Adipose tissue (tissue), 3 donors: ENCODE measurements around the gene ATP9B. TPM values are rescaled to one million over a fixed set of nuclear protein-coding genes. Genes with fewer than 3 reads are reported as not detected.
"Not testable (repeated sequence)": the region's sequence is repeated elsewhere in the genome, so short reads cannot be mapped to it uniquely, and the experiment has no call there.

Experiments
- H3K27ac ChIP-seq: one replicate; pipeline ENCODE4 v1.5.1; 2013; ENCODE audit warnings: low read depth, low read length
- WGBS, 3 donors: extraction: QIAGEN DNeasy Blood & Tissue Kit; methylation state at CpG; one replicate each; pipeline ENCODE4 v1.1.7; 2013; 5-methylcytosine and 5-hydroxymethylcytosine counted together
- polyA plus RNA-seq, 3 donors: library from polyadenylated mRNA; stranded (reverse); fragments of 200-250 nt; gene quantifications; one replicate each; pipeline ENCODE4 v1.2.3, GENCODE V29; 2013
- donor health status: healthy with polysubstance abuse.
- donor health status: Bipolar disorder and iron deficiency.
- donor health status: healthy.

The ATP9B gene
- polyA plus RNA-seq, 3 donors = 7.3 to 13.5 (median 9.3) TPM

- no peak overlapping the region for H3K27ac ChIP-seq
- 90 to 93% (median 92%) methylated on average over 9 of the region's 9 CpGs for WGBS, 3 donors
These were observed 179.4 kb downstream of the ATP9B start for GRCh38 chr18:79248495-79249060.

- 91 to 92% (median 91%) methylated on average over 12 of the region's 12 CpGs for WGBS, 3 donors
- H3K27ac ChIP-seq = no peak overlapping the region
These were observed 181.2 kb downstream of the ATP9B start for GRCh38 chr18:79250301-79250981.

GRCh38 chr18:79251021-79251420, 181.8 kb downstream of the ATP9B start:
- H3K27ac ChIP-seq = no peak overlapping the region
- 85 to 86% (median 86%) methylated on average over 9 of the region's 9 CpGs for WGBS, 3 donors

DNA sequence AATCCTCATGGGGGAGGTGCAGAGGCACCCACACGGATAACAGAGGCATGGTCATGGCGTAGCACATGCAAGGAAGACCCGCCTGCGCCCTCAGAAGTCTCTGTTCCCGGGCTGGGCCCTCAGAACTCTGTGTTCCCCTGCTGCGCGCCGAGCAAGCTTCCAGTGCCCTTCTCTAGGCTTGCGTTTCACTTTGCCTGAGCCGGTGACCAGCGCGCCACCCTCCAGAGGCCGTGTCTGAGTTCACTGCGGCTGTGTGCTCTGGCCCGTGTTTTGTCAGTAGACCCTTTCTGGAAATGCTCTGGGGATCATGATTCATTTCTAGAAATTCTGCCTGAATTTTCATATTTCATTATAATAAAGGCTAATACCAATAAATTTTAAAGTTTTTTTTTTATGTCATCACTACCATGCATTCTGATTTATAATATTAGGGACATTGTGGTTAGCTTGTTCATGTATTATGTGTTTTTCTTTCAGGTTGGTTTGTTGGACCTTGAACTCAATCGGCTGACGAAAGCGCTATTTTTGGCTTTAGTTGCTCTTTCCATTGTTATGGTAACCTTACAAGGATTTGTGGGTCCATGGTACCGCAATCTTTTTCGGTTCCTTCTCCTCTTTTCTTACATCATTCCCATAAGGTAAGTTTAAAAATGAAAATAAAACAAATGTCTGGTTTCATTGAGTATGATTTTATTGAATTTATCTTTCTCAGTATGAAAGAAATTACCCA, 183.9 kb downstream of the ATP9B start:
- 91 to 96% (median 96%) methylated on average over 20 of the region's 20 CpGs for WGBS, 3 donors
- no peak overlapping the region for H3K27ac ChIP-seq

DNA sequence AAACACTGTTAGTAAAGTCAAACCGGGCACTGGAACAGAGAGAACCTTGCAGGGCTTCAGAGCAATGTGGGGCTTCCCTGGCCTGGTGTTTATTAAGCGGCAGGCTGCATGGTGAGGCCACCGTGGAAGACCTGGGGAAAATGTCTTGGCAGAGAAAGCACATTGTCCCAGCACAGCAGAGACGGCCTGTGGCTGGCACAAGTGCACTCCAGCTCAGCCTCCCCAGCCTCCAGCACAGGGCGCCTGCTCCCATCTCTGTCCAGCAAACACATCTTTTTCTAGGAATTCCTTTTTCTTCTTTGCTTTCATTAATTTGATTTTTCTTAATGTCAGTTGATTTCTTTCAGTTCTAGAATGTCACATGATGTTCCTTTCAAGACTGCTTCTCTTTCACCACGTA, 188.3 kb downstream of the ATP9B start:
- WGBS, 3 donors = 78 to 86% (median 85%) methylated on average over 6 of the region's 6 CpGs
- H3K27ac ChIP-seq = no peak overlapping the region

DNA sequence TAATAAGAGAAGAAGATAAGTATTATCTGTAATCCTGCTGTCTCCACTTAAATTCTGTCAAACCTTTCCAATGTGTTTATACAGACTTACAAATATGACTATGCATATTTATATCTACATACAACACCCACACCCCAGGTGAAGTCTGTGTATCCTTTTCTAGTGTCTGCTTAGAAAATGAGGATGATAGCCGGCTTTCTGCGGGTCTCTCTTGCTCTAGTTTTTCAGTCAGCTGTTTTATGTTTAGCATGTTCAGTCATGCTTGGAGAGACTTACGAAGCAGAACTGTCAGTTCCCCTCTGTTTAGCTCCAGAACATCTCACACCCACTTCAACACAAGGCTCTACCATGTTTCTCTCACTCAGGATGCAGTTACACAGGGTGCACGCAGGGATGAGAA, 189.3 kb downstream of the ATP9B start:
- 94 to 98% (median 95%) methylated on average over 4 of the region's 4 CpGs for WGBS, 3 donors
- no peak overlapping the region for H3K27ac ChIP-seq

DNA sequence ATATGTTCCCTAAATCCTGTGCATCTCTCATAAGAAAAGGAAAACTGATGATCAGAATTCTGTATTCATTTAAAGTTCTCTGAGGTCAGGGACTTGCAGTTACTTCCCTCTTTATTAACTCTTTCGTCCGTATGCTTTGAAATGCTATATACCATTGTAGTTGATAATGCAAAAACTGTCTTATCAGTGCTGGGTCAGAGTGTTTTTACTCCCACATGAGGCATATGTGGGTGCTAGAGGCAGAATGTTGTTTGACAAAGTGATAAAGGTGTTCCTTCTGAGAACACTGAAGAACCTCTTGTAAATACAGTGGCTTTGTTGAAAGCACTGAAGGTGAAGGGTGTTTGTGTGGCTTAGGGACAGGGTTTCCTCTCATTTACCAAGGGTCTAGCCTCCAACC, 190.0 kb downstream of the ATP9B start:
- WGBS, 3 donors = 80 to 89% (median 83%) methylated on average over 2 of the region's 2 CpGs
- no peak overlapping the region for H3K27ac ChIP-seq

DNA sequence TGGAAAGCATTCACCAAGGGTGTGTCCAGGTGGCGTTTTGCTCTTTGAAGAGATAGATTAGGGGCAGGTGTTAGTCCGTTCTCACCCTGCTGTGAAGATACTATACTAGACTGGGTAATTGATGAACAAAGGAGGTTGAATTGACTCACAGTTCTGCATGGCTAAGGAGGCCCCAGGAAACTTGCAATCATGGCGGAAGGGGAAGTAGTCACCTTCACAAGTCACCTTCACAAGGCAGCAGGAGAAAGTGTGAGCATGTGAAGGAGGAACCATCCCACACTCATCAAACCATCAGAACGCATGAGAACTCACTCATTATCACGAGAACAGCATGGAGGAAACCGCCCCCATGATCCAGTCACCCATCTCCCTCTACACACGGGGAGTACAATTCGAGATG, 190.8 kb downstream of the ATP9B start:
- H3K27ac ChIP-seq = no peak overlapping the region
- WGBS, 3 donors = 88 to 94% (median 89%) methylated on average over 8 of the region's 8 CpGs

- no peak overlapping the region for H3K27ac ChIP-seq
- 88 to 100% (median 96%) methylated on average over 1 of the region's 1 CpG for WGBS, 3 donors
These were observed 191.3 kb downstream of the ATP9B start for GRCh38 chr18:79260510-79260909.

- 98 to 99% (median 99%) methylated on average over 9 of the region's 9 CpGs for WGBS, 3 donors
- not testable (repeated sequence) for H3K27ac ChIP-seq
These were observed 195.9 kb downstream of the ATP9B start for GRCh38 chr18:79265068-79265467.

DNA sequence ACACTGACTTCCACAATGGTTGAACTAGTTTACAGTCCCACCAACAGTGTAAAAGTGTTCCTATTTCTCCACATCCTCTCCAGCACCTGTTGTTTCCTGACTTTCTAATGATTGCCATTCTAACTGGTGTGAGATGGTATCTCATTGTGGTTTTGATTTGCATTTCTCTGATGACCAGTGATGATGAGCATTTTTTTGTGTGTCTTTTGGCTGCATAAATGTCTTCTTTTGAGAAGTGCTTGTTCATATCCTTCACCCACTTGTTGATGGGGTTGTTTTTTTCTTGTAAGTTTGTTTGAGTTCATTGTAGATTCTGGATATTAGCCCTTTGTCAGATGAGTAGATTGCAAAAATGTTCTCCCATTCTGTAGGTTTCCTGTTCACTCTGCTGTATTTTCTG, 202.6 kb downstream of the ATP9B start:
- not testable (repeated sequence) for H3K27ac ChIP-seq

- H3K27ac ChIP-seq = no peak overlapping the region
- 74 to 85% (median 83%) methylated on average over 8 of the region's 8 CpGs for WGBS, 3 donors
These were observed 203.7 kb downstream of the ATP9B start for GRCh38 chr18:79272916-79273315.

DNA sequence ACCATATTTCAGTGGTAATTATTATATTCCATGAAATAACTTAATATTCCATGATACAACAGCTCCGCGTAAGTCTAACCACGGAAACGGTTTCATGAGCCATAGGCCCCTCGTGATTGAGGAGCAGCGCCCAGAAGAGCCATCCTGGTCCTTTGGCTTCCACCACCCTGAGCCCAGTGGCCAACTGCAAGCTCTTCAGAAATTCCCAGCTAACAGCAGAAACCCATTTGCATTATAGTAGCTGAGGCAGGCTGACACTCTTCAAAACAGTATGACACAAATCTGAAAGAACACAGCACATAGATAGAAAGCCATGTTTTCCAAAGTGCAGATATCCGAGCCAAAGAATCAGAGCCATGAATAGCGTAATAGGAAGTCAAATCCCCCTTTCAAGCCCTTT, 205.6 kb downstream of the ATP9B start:
- H3K27ac ChIP-seq = no peak overlapping the region
- WGBS, 3 donors = 94 to 96% (median 94%) methylated on average over 8 of the region's 8 CpGs

GRCh38 chr18:79275461-79275860, 206.3 kb downstream of the ATP9B start:
- WGBS, 3 donors = 90 to 94% (median 94%) methylated on average over 7 of the region's 7 CpGs
- H3K27ac ChIP-seq = no peak overlapping the region

GRCh38 chr18:79275992-79276391, 206.8 kb downstream of the ATP9B start:
- WGBS, 3 donors = 83 to 90% (median 89%) methylated on average over 4 of the region's 4 CpGs

DNA sequence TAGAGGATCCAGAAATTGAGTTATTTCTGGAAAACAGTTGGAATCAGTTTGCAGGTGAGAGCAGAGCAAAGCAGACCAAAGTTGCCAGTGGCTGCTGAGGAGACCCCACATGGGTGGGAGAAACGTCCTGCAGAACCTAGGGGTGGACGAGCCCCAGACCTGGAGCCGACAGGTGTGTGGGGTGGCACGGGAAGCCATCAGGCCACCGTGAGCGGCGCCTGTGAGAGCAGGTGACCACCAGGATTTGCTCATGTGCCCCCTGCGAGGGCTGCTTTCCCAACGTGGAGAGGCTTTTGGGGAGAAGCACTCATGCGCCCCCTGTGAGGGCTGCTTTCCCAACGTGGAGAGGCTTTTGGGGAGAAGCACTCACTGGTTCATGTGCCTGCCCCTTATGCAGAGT, 209.7 kb downstream of the ATP9B start:
- WGBS, 3 donors = 86 to 93% (median 90%) methylated on average over 11 of the region's 11 CpGs
- no peak overlapping the region for H3K27ac ChIP-seq

More at GRCh38 chr18:79275992-79276391, 206.8 kb downstream of the ATP9B start:
- H3K27ac ChIP-seq = no peak overlapping the region

GRCh38 chr18:79283131-79283810, 214.1 kb downstream of the ATP9B start:
- no peak overlapping the region for H3K27ac ChIP-seq
- 87 to 90% (median 88%) methylated on average over 11 of the region's 11 CpGs for WGBS, 3 donors

- H3K27ac ChIP-seq = no peak overlapping the region
- WGBS, 3 donors = 94 to 95% (median 95%) methylated on average over 4 of the region's 4 CpGs
These were observed 214.7 kb downstream of the ATP9B start for GRCh38 chr18:79283929-79284328.

DNA sequence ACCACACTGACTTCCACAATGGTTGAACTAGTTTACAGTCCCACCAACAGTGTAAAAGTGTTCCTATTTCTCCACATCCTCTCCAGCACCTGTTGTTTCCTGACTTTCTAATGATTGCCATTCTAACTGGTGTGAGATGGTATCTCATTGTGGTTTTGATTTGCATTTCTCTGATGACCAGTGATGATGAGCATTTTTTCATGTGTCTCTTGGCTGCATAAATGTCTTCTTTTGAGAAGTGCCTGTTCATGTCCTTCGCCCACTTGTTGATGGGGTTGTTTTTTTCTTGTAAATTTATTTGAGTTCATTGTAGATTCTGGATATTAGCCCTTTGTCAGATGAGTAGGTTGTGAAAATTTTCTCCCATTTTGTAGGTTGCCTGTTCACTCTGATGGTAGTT, 216.0 kb downstream of the ATP9B start:
- WGBS, 3 donors = 100% methylated on average over 1 of the region's 1 CpG

More for the DNA sequence above, 216.0 kb downstream of the ATP9B start:
- not testable (repeated sequence) for H3K27ac ChIP-seq
